ENCODE results near the gene USP40. TPM values are rescaled to one million over a fixed set of nuclear protein-coding genes. Genes with fewer than 3 reads are reported as not detected.

The USP40 gene
- total and polyA plus RNA-seq, 2 donors (not counting 1 experiment from before 2014, with no cell fraction given) = 18.9 to 40.6 TPM

- Histone ChIP-seq H3K9ac (ENCODE audit: insufficient read depth, low read length) (no peak overlapping the region), H4K20me1 (ENCODE audit: control insufficient read depth, extremely low read depth, insufficient read depth, low read length) (no peaks in the 10 kb centered on the region), H3K4me2 (ENCODE audit: extremely low read depth, insufficient read depth, low read length) (no peak overlapping the region), H3K36me3 (ENCODE audit: control insufficient read depth, insufficient read depth, low read length) (no peaks in the 10 kb centered on the region), H3K79me2 (ENCODE audit: control insufficient read depth, insufficient read depth, low read length) (no peaks in the 10 kb centered on the region), H3K4me3 (replicated peaks in 1 of 4; ENCODE audit: control extremely low read depth in 1 of 4, insufficient read depth in 1 of 4, low read depth in 3 of 4, low read length in 4 of 4) (no peak overlapping the region), H3K9me3 (ENCODE audit: control insufficient read depth, insufficient read depth, low read depth, low read length) (no peaks in the 10 kb centered on the region), H3K4me1 (ENCODE audit: control insufficient read depth, extremely low read depth, insufficient read depth, low read length) (peaks cover 2% of the 10 kb centered on the region), H3K27ac (ENCODE audit: insufficient read depth, low read length) (no peak overlapping the region), H3K27me3 (ENCODE audit: control insufficient read depth, insufficient read depth, low read length) (no peaks in the 10 kb centered on the region), H2AFZ (ENCODE audit: low read length) (no peak overlapping the region)
- DNase-seq (ENCODE audit: low read depth in 2 of 2) = no peak
- no peak for TF ChIP-seq EZH2 (IDR thresholded peaks at IDR 0.05; ENCODE audit: low read length, missing control alignments)
- no peak for TF ChIP-seq CTCF (conservative IDR thresholded peaks at IDR 0.05 in 1 of 2, IDR thresholded peaks at IDR 0.05 in 1 of 2; ENCODE audit: low read depth in 1 of 2, low read length in 2 of 2)
These were observed 62.5 kb downstream of the USP40 start for GRCh38 chr2:233503947-233504637.

- Histone ChIP-seq H3K9ac (ENCODE audit: insufficient read depth, low read length) (no peak overlapping the region), H3K79me2 (ENCODE audit: control insufficient read depth, insufficient read depth, low read length) (no peaks in the 10 kb centered on the region), H3K27me3 (ENCODE audit: control insufficient read depth, insufficient read depth, low read length) (no peaks in the 10 kb centered on the region), H3K4me3 (replicated peaks in 1 of 4; ENCODE audit: control extremely low read depth in 1 of 4, insufficient read depth in 1 of 4, low read depth in 3 of 4, low read length in 4 of 4) (no peak overlapping the region), H3K9me3 (ENCODE audit: control insufficient read depth, insufficient read depth, low read depth, low read length) (no peaks in the 10 kb centered on the region), H3K4me1 (ENCODE audit: control insufficient read depth, extremely low read depth, insufficient read depth, low read length) (peaks cover 2% of the 10 kb centered on the region), H4K20me1 (ENCODE audit: control insufficient read depth, extremely low read depth, insufficient read depth, low read length) (no peaks in the 10 kb centered on the region), H3K4me2 (ENCODE audit: extremely low read depth, insufficient read depth, low read length) (no peak overlapping the region), H3K27ac (ENCODE audit: insufficient read depth, low read length) (no peak overlapping the region), H3K36me3 (ENCODE audit: control insufficient read depth, insufficient read depth, low read length) (no peaks in the 10 kb centered on the region), H2AFZ (ENCODE audit: low read length) (no peak overlapping the region)
- TF ChIP-seq CTCF (conservative IDR thresholded peaks at IDR 0.05 in 1 of 2, IDR thresholded peaks at IDR 0.05 in 1 of 2; ENCODE audit: low read depth in 1 of 2, low read length in 2 of 2) (no peak), EZH2 (IDR thresholded peaks at IDR 0.05; ENCODE audit: low read length, missing control alignments) (no peak)
- DNase-seq (ENCODE audit: low read depth in 2 of 2) = no peak
These were observed 63.1 kb downstream of the USP40 start for GRCh38 chr2:233503481-233503880.

- Histone ChIP-seq H3K9ac (ENCODE audit: insufficient read depth, low read length) (no peak overlapping the region), H3K79me2 (ENCODE audit: control insufficient read depth, insufficient read depth, low read length) (no peaks in the 10 kb centered on the region), H2AFZ (ENCODE audit: low read length) (no peak overlapping the region), H3K9me3 (ENCODE audit: control insufficient read depth, insufficient read depth, low read depth, low read length) (no peaks in the 10 kb centered on the region), H3K27ac (ENCODE audit: insufficient read depth, low read length) (no peak overlapping the region), H4K20me1 (ENCODE audit: control insufficient read depth, extremely low read depth, insufficient read depth, low read length) (no peaks in the 10 kb centered on the region), H3K4me2 (ENCODE audit: extremely low read depth, insufficient read depth, low read length) (no peak overlapping the region), H3K27me3 (ENCODE audit: control insufficient read depth, insufficient read depth, low read length) (no peaks in the 10 kb centered on the region), H3K36me3 (ENCODE audit: control insufficient read depth, insufficient read depth, low read length) (no peaks in the 10 kb centered on the region), H3K4me3 (replicated peaks in 1 of 4; ENCODE audit: control extremely low read depth in 1 of 4, insufficient read depth in 1 of 4, low read depth in 3 of 4, low read length in 4 of 4) (no peak overlapping the region), H3K4me1 (ENCODE audit: control insufficient read depth, extremely low read depth, insufficient read depth, low read length) (peaks cover 2% of the 10 kb centered on the region)
- TF ChIP-seq EZH2 (IDR thresholded peaks at IDR 0.05; ENCODE audit: low read length, missing control alignments) (no peak), CTCF (conservative IDR thresholded peaks at IDR 0.05 in 1 of 2, IDR thresholded peaks at IDR 0.05 in 1 of 2; ENCODE audit: low read depth in 1 of 2, low read length in 2 of 2) (no peak)
- peak; percentile 26 to 86 for DNase-seq (ENCODE audit: low read depth in 2 of 2)
These were observed 65.1 kb downstream of the USP40 start for GRCh38 chr2:233501198-233502076.
